ENCODE results near the gene TMEM59L.
A peak's percentile ranks its signal among the peaks of the same experiment; 100 is the strongest.

Gene TMEM59L

GRCh38 chr19:18649371-18650020, 36.8 kb downstream of the TMEM59L start:
- H3K27ac ChIP-seq (ENCODE audit: low read depth, low read length), result peak overlapping the region; percentile 43

GRCh38 chr19:18650021-18650390, 37.3 kb downstream of the TMEM59L start:
- peaks cover 37% of the 10 kb centered on the region for H3K4me1 ChIP-seq (ENCODE audit: insufficient read depth, low read length)
- no peaks in the 10 kb centered on the region for H3K27me3 ChIP-seq (ENCODE audit: control insufficient read depth in 1 of 2, insufficient read depth in 2 of 2, low read length in 2 of 2)
- peak overlapping the region; percentile 61 for H3K9ac ChIP-seq (ENCODE audit: low read length)
- H3K27ac ChIP-seq (ENCODE audit: low read depth, low read length), result peak overlapping the region; percentile 43
- no peaks in the 10 kb centered on the region for H3K36me3 ChIP-seq (ENCODE audit: insufficient read depth, low read length)
- H3K4me3 ChIP-seq (ENCODE audit: low read depth in 1 of 2, low read length in 2 of 2), result peak overlapping the region in 1 of 2 donors; percentile 43
- H3K9me3 ChIP-seq (ENCODE audit: low read length), result no peaks in the 10 kb centered on the region

More at GRCh38 chr19:18649371-18650020, 36.8 kb downstream of the TMEM59L start:
- H3K27me3 ChIP-seq (ENCODE audit: control insufficient read depth in 1 of 2, insufficient read depth in 2 of 2, low read length in 2 of 2), result no peaks in the 10 kb centered on the region
- no peaks in the 10 kb centered on the region for H3K9me3 ChIP-seq (ENCODE audit: low read length)
- H3K4me1 ChIP-seq (ENCODE audit: insufficient read depth, low read length), result peaks cover 43% of the 10 kb centered on the region
- H3K4me3 ChIP-seq (ENCODE audit: low read depth in 1 of 2, low read length in 2 of 2), result peak overlapping the region in 1 of 2 donors; percentile 43
- H3K9ac ChIP-seq (ENCODE audit: low read length), result peak overlapping the region; percentile 61
- H3K36me3 ChIP-seq (ENCODE audit: insufficient read depth, low read length), result no peaks in the 10 kb centered on the region

DNA sequence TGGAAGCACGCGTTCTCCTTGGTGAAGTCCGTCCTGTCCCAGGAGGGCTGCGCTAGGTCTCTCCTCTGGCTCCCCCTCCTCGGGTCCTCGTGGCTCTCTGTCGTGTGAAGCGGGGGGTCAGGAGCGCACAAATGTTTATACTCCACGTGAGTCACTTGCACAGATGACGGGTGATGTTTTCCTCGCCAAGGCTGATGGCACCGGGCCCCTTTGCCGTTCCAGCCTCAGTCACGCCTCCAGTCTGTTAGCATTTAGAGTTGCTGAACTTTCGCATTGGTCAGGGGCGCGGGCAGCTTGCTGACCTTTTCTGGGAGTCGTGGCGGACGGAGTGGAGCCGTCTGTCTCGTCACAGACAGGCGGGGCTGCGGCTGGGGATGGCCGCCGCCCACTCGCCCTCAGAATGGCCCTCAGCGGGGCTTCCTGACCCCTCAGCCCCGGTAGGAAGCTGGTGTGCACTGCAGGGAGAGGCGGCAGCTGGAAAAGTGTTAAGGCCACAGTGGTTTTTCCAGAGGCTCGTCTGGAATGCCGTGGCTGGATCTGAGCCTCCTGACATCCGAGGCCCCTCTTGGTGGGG, 37.9 kb downstream of the TMEM59L start:
- H3K4me1 ChIP-seq (ENCODE audit: insufficient read depth, low read length), result peaks cover 37% of the 10 kb centered on the region
- peak overlapping the region; percentile 43 for H3K27ac ChIP-seq (ENCODE audit: low read depth, low read length)
- peak overlapping the region in 1 of 2 donors; percentile 43 for H3K4me3 ChIP-seq (ENCODE audit: low read depth in 1 of 2, low read length in 2 of 2)
- no peaks in the 10 kb centered on the region for H3K36me3 ChIP-seq (ENCODE audit: insufficient read depth, low read length)
- H3K9me3 ChIP-seq (ENCODE audit: low read length), result no peaks in the 10 kb centered on the region
- H3K9ac ChIP-seq (ENCODE audit: low read length), result peak overlapping the region; percentile 61
- H3K27me3 ChIP-seq (ENCODE audit: control insufficient read depth in 1 of 2, insufficient read depth in 2 of 2, low read length in 2 of 2), result no peaks in the 10 kb centered on the region

DNA sequence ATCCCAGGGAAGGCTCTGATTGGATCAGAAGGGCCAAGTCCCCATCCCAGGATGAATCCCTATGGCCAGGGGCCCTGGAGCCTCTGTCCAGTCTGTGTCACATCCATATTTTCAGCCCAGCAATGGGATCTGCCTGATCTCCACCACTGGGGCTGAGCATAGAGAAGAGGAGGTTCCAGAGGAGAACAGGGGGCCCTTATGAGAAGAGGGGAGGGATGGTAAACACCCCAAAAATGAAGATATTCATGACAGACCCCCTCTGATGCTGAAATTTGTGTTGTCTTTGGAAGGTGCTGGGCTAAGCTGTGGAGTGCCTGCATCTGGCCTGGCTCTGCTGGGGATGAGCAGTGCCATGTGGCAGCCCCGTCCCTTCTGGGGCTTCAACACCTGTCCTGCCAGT, 38.6 kb downstream of the TMEM59L start:
- Histone ChIP-seq H3K27ac (ENCODE audit: low read depth, low read length) (no peak overlapping the region), H3K9me3 (ENCODE audit: low read length) (no peaks in the 10 kb centered on the region), H3K36me3 (ENCODE audit: insufficient read depth, low read length) (no peaks in the 10 kb centered on the region), H3K9ac (ENCODE audit: low read length) (no peak overlapping the region), H3K27me3 (ENCODE audit: control insufficient read depth in 1 of 2, insufficient read depth in 2 of 2, low read length in 2 of 2) (no peaks in the 10 kb centered on the region), H3K4me3 (ENCODE audit: low read depth in 1 of 2, low read length in 2 of 2) (no peak overlapping the region), H3K4me1 (ENCODE audit: insufficient read depth, low read length) (peaks cover 37% of the 10 kb centered on the region)

DNA sequence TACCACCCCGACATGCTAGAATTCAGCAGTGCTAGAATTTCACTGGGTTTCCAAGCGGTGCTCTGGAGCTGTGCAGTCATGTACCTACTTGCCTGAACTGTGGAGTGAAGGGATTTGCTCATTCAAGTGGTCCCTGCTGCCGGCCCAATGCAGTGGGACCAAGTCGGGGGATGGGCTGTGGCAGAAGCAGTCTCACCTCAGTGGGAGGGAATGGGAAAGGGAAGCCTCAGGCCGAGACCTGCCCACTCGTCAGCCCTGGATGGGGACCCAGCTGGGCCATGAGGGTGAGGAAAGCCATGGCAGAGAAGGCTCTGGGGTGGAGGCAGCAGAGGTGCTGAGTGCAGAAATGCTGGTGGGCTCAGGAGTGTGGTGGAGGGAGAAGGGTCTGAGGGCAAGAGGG, 39.1 kb downstream of the TMEM59L start:
- Histone ChIP-seq H3K27me3 (ENCODE audit: control insufficient read depth in 1 of 2, insufficient read depth in 2 of 2, low read length in 2 of 2) (no peaks in the 10 kb centered on the region), H3K4me3 (ENCODE audit: low read depth in 1 of 2, low read length in 2 of 2) (no peak overlapping the region), H3K9ac (ENCODE audit: low read length) (no peak overlapping the region), H3K36me3 (ENCODE audit: insufficient read depth, low read length) (no peaks in the 10 kb centered on the region), H3K9me3 (ENCODE audit: low read length) (no peaks in the 10 kb centered on the region), H3K27ac (ENCODE audit: low read depth, low read length) (no peak overlapping the region), H3K4me1 (ENCODE audit: insufficient read depth, low read length) (peaks cover 37% of the 10 kb centered on the region)

GRCh38 chr19:18653853-18654252, 41.2 kb downstream of the TMEM59L start:
- no peak overlapping the region for H3K9ac ChIP-seq (ENCODE audit: low read length)

DNA sequence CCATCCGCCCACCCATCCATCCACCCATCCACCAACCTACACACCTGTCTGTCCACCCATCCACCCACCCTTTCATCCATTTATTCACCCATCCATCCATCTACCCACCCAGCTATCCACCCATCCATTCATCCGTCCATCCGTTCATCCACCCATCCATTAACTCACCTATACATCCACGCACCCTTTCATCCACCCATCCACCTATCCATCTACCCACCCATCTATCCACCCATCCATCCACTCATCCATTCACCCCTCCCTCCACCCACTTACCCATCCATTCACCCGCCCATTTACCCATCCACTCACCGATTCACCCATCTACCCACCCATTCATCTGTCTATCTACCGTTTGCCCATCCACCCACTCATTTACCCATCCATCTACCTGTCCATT, 41.8 kb downstream of the TMEM59L start:
- Histone ChIP-seq H3K9me3 (ENCODE audit: low read length) (no peaks in the 10 kb centered on the region), H3K4me3 (ENCODE audit: low read depth in 1 of 2, low read length in 2 of 2) (no peak overlapping the region), H3K27me3 (ENCODE audit: control insufficient read depth in 1 of 2, insufficient read depth in 2 of 2, low read length in 2 of 2) (no peaks in the 10 kb centered on the region), H3K27ac (ENCODE audit: low read depth, low read length) (no peak overlapping the region), H3K4me1 (ENCODE audit: insufficient read depth, low read length) (peaks cover 50% of the 10 kb centered on the region), H3K9ac (ENCODE audit: low read length) (no peak overlapping the region), H3K36me3 (ENCODE audit: insufficient read depth, low read length) (no peaks in the 10 kb centered on the region)

More at GRCh38 chr19:18653853-18654252, 41.2 kb downstream of the TMEM59L start:
- H3K27me3 ChIP-seq (ENCODE audit: control insufficient read depth in 1 of 2, insufficient read depth in 2 of 2, low read length in 2 of 2), result no peaks in the 10 kb centered on the region
- no peaks in the 10 kb centered on the region for H3K36me3 ChIP-seq (ENCODE audit: insufficient read depth, low read length)
- no peaks in the 10 kb centered on the region for H3K9me3 ChIP-seq (ENCODE audit: low read length)
- H3K4me3 ChIP-seq (ENCODE audit: low read depth in 1 of 2, low read length in 2 of 2), result no peak overlapping the region
- peaks cover 50% of the 10 kb centered on the region for H3K4me1 ChIP-seq (ENCODE audit: insufficient read depth, low read length)
- no peak overlapping the region for H3K27ac ChIP-seq (ENCODE audit: low read depth, low read length)

DNA sequence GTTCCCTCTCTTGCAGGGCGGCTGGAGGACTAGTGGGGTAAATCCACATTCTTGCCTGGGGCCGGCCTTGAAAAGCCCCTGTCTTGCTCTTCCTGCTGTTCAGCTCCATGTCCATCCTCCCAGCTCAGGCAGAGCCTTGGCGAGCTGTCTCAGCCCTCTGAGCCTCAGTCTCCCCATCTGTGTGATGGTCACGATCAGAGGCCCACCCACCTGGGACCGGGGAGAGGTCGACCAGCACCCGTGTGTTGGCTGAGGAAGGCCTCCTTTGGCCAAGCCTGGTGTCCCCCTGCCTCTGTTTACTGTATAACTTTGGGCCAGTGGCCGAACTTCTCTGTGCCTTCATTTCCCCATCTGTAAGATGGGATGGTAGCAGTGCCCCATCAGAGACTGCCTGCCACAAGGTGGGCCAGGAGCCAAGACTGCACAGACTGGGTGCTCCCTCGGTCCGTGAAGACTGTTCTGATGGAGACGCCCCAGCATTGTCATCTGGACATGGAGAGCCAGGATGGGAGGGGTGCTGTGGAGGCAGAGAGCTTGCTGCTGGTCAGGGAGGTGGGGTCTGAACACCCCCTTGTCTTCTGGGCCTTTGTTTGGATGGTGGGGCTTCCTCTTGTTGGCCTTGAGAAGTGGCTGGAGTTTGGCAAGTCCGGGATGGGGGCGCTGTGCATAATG, 42.6 kb downstream of the TMEM59L start:
- no peaks in the 10 kb centered on the region for H3K27me3 ChIP-seq (ENCODE audit: control insufficient read depth in 1 of 2, insufficient read depth in 2 of 2, low read length in 2 of 2)
- H3K4me3 ChIP-seq (ENCODE audit: low read depth in 1 of 2, low read length in 2 of 2), result no peak overlapping the region
- no peak overlapping the region for H3K27ac ChIP-seq (ENCODE audit: low read depth, low read length)
- no peak overlapping the region for H3K9ac ChIP-seq (ENCODE audit: low read length)
- no peaks in the 10 kb centered on the region for H3K9me3 ChIP-seq (ENCODE audit: low read length)
- no peaks in the 10 kb centered on the region for H3K36me3 ChIP-seq (ENCODE audit: insufficient read depth, low read length)
- H3K4me1 ChIP-seq (ENCODE audit: insufficient read depth, low read length), result peaks cover 49% of the 10 kb centered on the region

DNA sequence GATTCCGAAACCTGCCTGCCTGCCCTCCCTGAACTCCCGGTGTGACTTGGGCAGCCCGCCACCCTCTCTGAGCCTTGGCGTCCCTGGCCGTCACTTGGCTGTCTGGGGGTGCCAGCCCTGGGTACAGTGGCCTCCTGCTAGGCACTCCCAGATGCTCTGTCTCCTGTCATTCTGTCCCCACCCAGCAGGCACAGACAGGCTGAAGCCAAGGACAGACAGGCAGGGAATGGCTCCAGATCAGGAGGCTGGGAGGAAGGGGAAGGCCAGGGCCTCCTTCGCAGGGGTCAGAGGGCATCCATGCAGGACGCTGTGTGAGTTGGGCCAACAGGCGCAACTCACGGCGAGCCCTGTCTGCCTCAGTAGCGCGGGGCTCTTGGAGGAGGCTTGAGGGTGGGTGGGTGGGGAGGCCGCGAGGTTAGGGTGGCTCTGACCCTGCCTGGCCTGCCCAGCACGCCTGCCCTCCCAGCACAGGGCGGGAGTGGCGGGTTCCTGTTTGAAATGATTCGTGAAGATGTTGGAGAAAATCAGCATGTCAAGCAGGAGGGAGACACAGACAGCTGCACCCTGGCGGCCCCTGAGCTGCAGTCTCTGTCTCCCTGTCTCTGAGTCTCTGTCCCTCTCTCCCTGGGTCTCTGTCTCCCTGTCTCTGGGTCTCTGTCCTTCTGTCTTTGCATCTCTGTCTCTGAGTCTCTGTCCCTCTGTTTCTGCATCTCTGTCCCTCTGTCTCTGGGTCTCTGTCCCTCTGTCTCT, 43.8 kb downstream of the TMEM59L start:
- Histone ChIP-seq H3K9ac (ENCODE audit: low read length) (no peak overlapping the region), H3K27ac (ENCODE audit: low read depth, low read length) (no peak overlapping the region), H3K27me3 (ENCODE audit: control insufficient read depth in 1 of 2, insufficient read depth in 2 of 2, low read length in 2 of 2) (no peaks in the 10 kb centered on the region), H3K36me3 (ENCODE audit: insufficient read depth, low read length) (no peaks in the 10 kb centered on the region), H3K9me3 (ENCODE audit: low read length) (no peaks in the 10 kb centered on the region), H3K4me1 (ENCODE audit: insufficient read depth, low read length) (peaks cover 37% of the 10 kb centered on the region), H3K4me3 (ENCODE audit: low read depth in 1 of 2, low read length in 2 of 2) (no peak overlapping the region)

- Histone ChIP-seq H3K27ac (ENCODE audit: low read depth, low read length) (peak overlapping the region; percentile 24), H3K9ac (ENCODE audit: low read length) (no peak overlapping the region), H3K4me1 (ENCODE audit: insufficient read depth, low read length) (peaks cover 36% of the 10 kb centered on the region)
Observed at GRCh38 chr19:18657590-18658365, 45.1 kb downstream of the TMEM59L start.

More at GRCh38 chr19:18657590-18658365, 45.1 kb downstream of the TMEM59L start:
- Histone ChIP-seq H3K9me3 (ENCODE audit: low read length) (no peaks in the 10 kb centered on the region), H3K4me3 (ENCODE audit: low read depth in 1 of 2, low read length in 2 of 2) (no peak overlapping the region), H3K36me3 (ENCODE audit: insufficient read depth, low read length) (no peaks in the 10 kb centered on the region), H3K27me3 (ENCODE audit: control insufficient read depth in 1 of 2, insufficient read depth in 2 of 2, low read length in 2 of 2) (no peaks in the 10 kb centered on the region)

All from muscle layer of colon (tissue), 2 donors.